HepG2 (cell line): ENCODE measurements around the gene BABAM2. TPM values are rescaled to one million over a fixed set of nuclear protein-coding genes. Genes with fewer than 3 reads are reported as not detected.

ENCODE experiments used
- BORCS8-MEF2B ChIP-seq: sonication (generic); formaldehyde crosslinking; IDR thresholded peaks from 2 replicates; pipeline ENCODE4 v1.8.0; 2022; ENCODE audit warnings: mild to moderate bottlenecking, missing genetic modification reagents
- DMTF1 ChIP-seq: sonication (generic); formaldehyde crosslinking; IDR thresholded peaks from 2 replicates; pipeline ENCODE4 v1.4.0; 2020; ENCODE audit warnings: mild to moderate bottlenecking, missing genetic modification reagents
- ESRRA ChIP-seq: sonication (generic); formaldehyde crosslinking; IDR thresholded peaks from 2 replicates; pipeline ENCODE4 v1.5.1; 2020; ENCODE audit warnings: mild to moderate bottlenecking, low read depth, missing genetic modification reagents
- FOXJ3 ChIP-seq: sonication (generic); formaldehyde crosslinking; IDR thresholded peaks from 2 replicates; pipeline ENCODE4 v1.4.0; 2020; ENCODE audit warnings: missing genetic modification reagents, mild to moderate bottlenecking, borderline replicate concordance
- HIC2 ChIP-seq: sonication (generic); formaldehyde crosslinking; IDR thresholded peaks from 2 replicates; pipeline ENCODE4 v1.9.0; 2022; ENCODE audit warnings: low read depth, missing genetic modification reagents
- HMGXB3 ChIP-seq: sonication (generic); formaldehyde crosslinking; IDR thresholded peaks from 2 replicates; pipeline ENCODE4 v1.4.0; 2020; ENCODE audit warnings: missing genetic modification reagents, borderline replicate concordance
- MBD4 ChIP-seq: IDR thresholded peaks from 2 replicates; pipeline ENCODE4 v1.6.1; 2012; ENCODE audit warnings: low read length, inconsistent platforms, borderline replicate concordance
- MLX ChIP-seq: IDR thresholded peaks from 2 replicates; pipeline ENCODE4 v1.6.1; 2016
- PAWR ChIP-seq: sonication (generic); formaldehyde crosslinking; IDR thresholded peaks from 2 replicates; pipeline ENCODE4 v1.4.0; 2020; ENCODE audit warnings: missing genetic modification reagents, mild to moderate bottlenecking, borderline replicate concordance
- PAXIP1 ChIP-seq: sonication (generic); formaldehyde crosslinking; conservative IDR thresholded peaks from 2 replicates; pipeline ENCODE4 v1.4.0; 2020; ENCODE audit warnings: mild to moderate bottlenecking, missing genetic modification reagents, moderate library complexity
- SP2 ChIP-seq: sonication (generic); formaldehyde crosslinking; IDR thresholded peaks from 2 replicates; pipeline ENCODE4 v1.5.1; 2020; ENCODE audit warnings: mild to moderate bottlenecking, missing genetic modification reagents
- ZBTB8A ChIP-seq: sonication (generic); formaldehyde crosslinking; IDR thresholded peaks from 2 replicates; pipeline ENCODE4 v1.4.0; 2020; ENCODE audit warnings: mild to moderate bottlenecking, low read depth, missing genetic modification reagents, borderline replicate concordance
- ZKSCAN5 ChIP-seq: sonication (generic); formaldehyde crosslinking; IDR thresholded peaks from 2 replicates; pipeline ENCODE4 v1.5.1; 2020; ENCODE audit warnings: mild to moderate bottlenecking, missing genetic modification reagents
- ZNF543 ChIP-seq: sonication (generic); formaldehyde crosslinking; IDR thresholded peaks from 2 replicates; pipeline ENCODE4 v1.4.0; 2020; ENCODE audit warnings: mild to moderate bottlenecking, missing genetic modification reagents
- ZNF546 ChIP-seq: sonication (generic); formaldehyde crosslinking; conservative IDR thresholded peaks from 2 replicates; pipeline ENCODE4 v1.8.1; 2023; ENCODE audit warnings: mild to moderate bottlenecking, missing genetic modification reagents
- ZNF878 ChIP-seq: sonication (generic); formaldehyde crosslinking; IDR thresholded peaks from 2 replicates; pipeline ENCODE4 v1.8.1; 2023; ENCODE audit warnings: mild to moderate bottlenecking, missing genetic modification reagents, moderate library complexity
- polyA plus RNA-seq, 8 experiments: library from polyadenylated mRNA; depleted of rRNA in 3 of 8; stranded (reverse) in 7 of 8; unstranded in 1 of 8; fragments of >200 nt; fragmentation: Illumina TruSeq in 4 of 8; extraction: Trizol in 4 of 8; gene quantifications; 2 replicates each; pipeline versions ENCODE4 v1.2.1 to v1.2.3, GENCODE V29; 2011 to 2016; ENCODE audit warnings: low read depth in 4 of 8, missing spikeins in 1 of 8, mixed read lengths in 1 of 8; ENCODE audit not compliant: insufficient read depth in 1 of 8
- total RNA-seq, 5 experiments: library from RNA; depleted of rRNA; stranded (reverse); fragments of >200 nt; fragmentation: Illumina TruSeq; extraction: Trizol; gene quantifications; 2 replicates each; pipeline ENCODE4 v1.2.3, GENCODE V29; 2016; ENCODE audit warnings: low read depth in 1 of 5

The BABAM2 gene
- total and polyA plus RNA-seq, 2 of the 13 experiments (the other 11 are each of a cell fraction or from before 2014, with no cell fraction given): 24.9 to 28.0 TPM

GRCh38 chr2:27916293-27916995 is 25.9 kb downstream of the BABAM2 start (continued):
- TF ChIP-seq HMGXB3 (CRISPR knock-in tag): 0 out of 2 replicates have a peak, but pooled peaks have one; percentile 59
- no peak for TF ChIP-seq BORCS8-MEF2B (CRISPR knock-in tag)
- TF ChIP-seq DMTF1: no peak
- TF ChIP-seq MBD4: no peak
- no peak for TF ChIP-seq SP2
- no peak for TF ChIP-seq ZBTB8A (CRISPR knock-in tag)
- no peak for TF ChIP-seq ZKSCAN5 (CRISPR knock-in tag)
- no peak for TF ChIP-seq ZNF546
- TF ChIP-seq ZNF878 (CRISPR knock-in tag): 0 out of 2 replicates have a peak, but pooled peaks have one; percentile 16
- peak; percentile 92 for TF ChIP-seq ESRRA (CRISPR knock-in tag)
- TF ChIP-seq PAXIP1 (CRISPR knock-in tag): peak; percentile 74
- 0 out of 2 replicates have a peak, but pooled peaks have one; percentile 33 for TF ChIP-seq ZNF543 (CRISPR knock-in tag)
- no peak for TF ChIP-seq PAWR
- peak; percentile 41; the same call in 1 of the 2 replicates for TF ChIP-seq FOXJ3 (CRISPR knock-in tag)
- no peak for TF ChIP-seq MLX (CRISPR knock-in tag)
- TF ChIP-seq HIC2: no peak
